NCI-H187 (cell line): ENCODE results near the gene PRCP.

Source experiments
- DNase-seq, 2 experiments: peaks; one replicate each; lab custom pipeline; 2025; lab: John Stamatoyannopoulos, UW

Gene PRCP

GRCh38 chr11:82906931-82907330 is 6.7 kb upstream of the PRCP start:
- no peak for DNase-seq

GRCh38 chr11:82906236-82906635 is 6.0 kb upstream of the PRCP start:
- no peak for DNase-seq

- no peak for DNase-seq
These were observed 3.8 kb upstream of the PRCP start for GRCh38 chr11:82903843-82904586.

GRCh38 chr11:82902880-82903279 is 2.6 kb upstream of the PRCP start:
- no peak for DNase-seq

- no peak for DNase-seq
These were observed 1.8 kb upstream of the PRCP start for GRCh38 chr11:82901922-82902485.

- peak; percentile 94 to 95 for DNase-seq
These were observed 1.1 kb upstream of the PRCP start, which contains the start of gene DDIAS for GRCh38 chr11:82901165-82901921. TSS of gene DDIAS (plus strand) at chr11:82901736. CDS start at chr11:82914739, 13,003 bp downstream.

- DNase-seq = no peak
These were observed 313 bp downstream of the PRCP start for GRCh38 chr11:82899957-82900276.

GRCh38 chr11:82899186-82899820 is 927 bp downstream of the PRCP start:
- DNase-seq = peak in 1 of 2 experiments; percentile 41

- DNase-seq = no peak
These were observed 2.0 kb downstream of the PRCP start for GRCh38 chr11:82898241-82898640.

- no peak for DNase-seq
These were observed 4.0 kb downstream of the PRCP start for GRCh38 chr11:82896183-82896582.

GRCh38 chr11:82895437-82896091 is 4.7 kb downstream of the PRCP start:
- no peak for DNase-seq

- no peak for DNase-seq
These were observed 7.5 kb downstream of the PRCP start for GRCh38 chr11:82892611-82893169.

- DNase-seq = no peak
These were observed 9.3 kb downstream of the PRCP start for GRCh38 chr11:82890936-82891335.

- no peak for DNase-seq
These were observed 10.3 kb downstream of the PRCP start for GRCh38 chr11:82890002-82890341.

GRCh38 chr11:82889133-82890001 is 10.9 kb downstream of the PRCP start:
- DNase-seq = no peak

GRCh38 chr11:82883853-82884252 is 16.4 kb downstream of the PRCP start:
- no peak for DNase-seq

- no peak for DNase-seq
These were observed 25.3 kb downstream of the PRCP start for GRCh38 chr11:82874646-82875523.

GRCh38 chr11:82873919-82874333 is 26.3 kb downstream of the PRCP start:
- no peak for DNase-seq

GRCh38 chr11:82872377-82873150 is 27.7 kb downstream of the PRCP start:
- DNase-seq = no peak
